GM21825 (cell line): Measurements from ENCODE around the gene CHRNB2.

Experiments
- ATAC-seq: cut with Tn5 transposase; IDR thresholded peaks from one replicate; pipeline ENCODE4 v1.9.1; 2021; ENCODE audit warnings: mild to moderate bottlenecking, moderate library complexity; ENCODE audit not compliant: unreplicated experiment

The CHRNB2 gene

DNA sequence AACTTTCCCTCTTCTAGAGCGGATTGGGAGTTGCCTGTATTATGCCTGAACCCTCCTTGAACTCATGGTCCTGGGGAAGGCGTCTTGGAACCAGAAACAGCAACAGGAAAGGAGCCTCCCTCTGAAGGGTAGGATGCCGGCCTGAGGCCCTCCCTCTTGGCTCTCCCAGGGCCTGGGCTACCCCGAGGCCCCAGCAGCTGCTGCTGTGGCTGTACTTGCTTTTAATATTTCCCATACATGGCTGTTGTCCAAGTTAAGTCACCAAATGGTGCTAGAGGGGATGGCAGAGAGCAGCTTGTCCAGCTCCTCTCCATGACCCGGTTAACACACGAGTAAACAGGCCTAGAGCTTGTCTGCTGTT is 10.5 kb downstream of the CHRNB2 start:
- ATAC-seq = no peak

GRCh38 chr1:154579374-154579773 is 11.8 kb downstream of the CHRNB2 start:
- no peak for ATAC-seq

DNA sequence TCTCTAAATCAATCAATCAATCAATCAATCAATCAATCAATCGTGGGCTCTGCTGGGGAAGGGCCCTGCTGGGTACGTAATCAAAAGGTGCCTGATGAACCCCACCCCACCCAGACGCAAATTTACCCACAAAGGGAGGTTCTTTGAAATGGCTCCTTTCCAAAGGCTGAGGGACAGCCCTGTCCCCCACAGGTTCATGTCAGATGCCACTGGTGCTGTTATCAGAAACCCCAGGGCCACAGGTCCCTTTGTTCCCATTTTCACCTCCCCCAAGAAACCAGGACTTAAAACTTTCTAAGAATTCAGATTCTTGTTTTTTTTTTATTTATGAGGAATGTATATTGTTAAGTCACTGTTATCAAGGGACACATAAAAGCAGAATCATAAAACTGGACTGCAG is 14.2 kb downstream of the CHRNB2 start:
- no peak for ATAC-seq

DNA sequence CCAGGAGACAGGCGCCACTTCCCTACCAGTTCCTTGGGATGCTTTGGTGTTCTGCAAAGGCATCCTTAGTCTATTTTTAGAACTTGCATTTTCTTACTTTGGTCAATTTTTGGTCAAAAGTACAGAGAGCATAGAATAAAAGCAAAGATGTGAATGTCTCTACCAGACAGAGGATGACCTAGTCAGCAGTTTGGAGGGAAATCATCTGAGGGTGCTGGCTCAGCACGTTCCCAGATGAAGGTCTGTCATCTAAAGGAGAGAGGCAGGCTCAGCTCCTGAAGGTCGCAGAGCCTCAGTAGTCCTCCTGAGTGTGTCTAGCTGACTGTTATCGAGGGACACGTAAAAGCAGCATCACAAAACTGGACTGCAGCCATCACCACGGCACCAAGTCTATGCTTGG is 15.3 kb downstream of the CHRNB2 start:
- no peak for ATAC-seq

DNA sequence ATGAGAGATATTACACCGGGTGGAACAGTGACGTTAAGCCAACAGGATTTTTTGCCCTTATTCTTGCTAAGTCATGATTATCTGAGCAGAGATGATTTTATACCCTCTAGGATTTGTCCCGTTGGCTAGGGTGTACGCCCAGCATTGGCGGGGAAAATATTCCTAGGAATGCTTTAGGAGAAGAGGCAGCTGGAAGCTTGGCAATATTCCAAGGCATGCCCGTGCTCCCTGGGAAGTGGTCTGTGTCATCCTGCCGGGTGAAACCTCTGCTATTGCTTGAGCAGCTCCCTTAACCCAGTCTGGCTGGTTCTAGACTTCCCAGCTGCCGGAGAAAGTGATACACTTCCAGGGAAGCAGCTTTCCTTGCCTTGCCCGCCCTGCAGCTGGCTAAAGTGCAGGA is 16.2 kb downstream of the CHRNB2 start:
- ATAC-seq = no peak

- no peak for ATAC-seq
These were observed 16.9 kb downstream of the CHRNB2 start for GRCh38 chr1:154584267-154584994.

- no peak for ATAC-seq
These were observed 18.7 kb downstream of the CHRNB2 start for GRCh38 chr1:154586231-154586630.

DNA sequence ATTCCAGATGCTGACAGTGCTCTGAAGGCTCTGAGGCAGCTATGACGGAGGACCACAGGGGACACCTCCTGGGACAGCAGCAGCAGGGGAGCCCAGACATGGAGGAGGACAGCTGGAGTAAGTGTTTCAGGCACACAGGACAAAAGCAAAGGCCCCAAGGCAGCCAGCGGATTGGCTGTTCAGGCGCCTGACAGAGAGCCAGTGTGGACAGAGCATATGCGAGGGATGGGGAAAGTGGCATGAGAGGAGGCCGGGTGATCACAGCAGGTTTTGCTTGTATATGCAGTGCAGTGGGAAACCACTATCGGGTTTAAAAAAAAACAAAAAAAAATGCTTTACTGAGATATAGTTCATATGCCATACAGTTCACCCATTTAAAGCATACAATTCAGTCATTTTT is 19.1 kb downstream of the CHRNB2 start:
- ATAC-seq = no peak

DNA sequence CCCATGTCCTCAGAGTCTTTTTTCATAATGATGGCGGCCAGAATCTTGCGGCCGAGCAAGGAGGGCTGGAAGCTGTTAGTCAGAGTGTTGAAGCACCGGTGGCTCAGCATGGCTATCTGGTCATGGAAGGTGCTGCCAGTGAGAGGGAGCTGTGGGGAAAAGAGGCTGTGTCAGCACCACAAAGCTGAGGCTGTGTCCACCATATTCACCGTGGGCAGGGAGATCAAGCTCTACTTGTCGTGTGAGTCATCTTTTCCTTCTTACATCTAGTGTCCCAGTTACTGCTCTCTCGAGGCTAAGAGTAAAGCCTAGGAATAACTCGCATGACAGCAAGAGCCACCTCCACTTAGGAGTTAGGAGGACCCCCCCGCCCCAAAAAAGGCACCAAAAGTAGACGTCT is 22.2 kb downstream of the CHRNB2 start:
- ATAC-seq = no peak

DNA sequence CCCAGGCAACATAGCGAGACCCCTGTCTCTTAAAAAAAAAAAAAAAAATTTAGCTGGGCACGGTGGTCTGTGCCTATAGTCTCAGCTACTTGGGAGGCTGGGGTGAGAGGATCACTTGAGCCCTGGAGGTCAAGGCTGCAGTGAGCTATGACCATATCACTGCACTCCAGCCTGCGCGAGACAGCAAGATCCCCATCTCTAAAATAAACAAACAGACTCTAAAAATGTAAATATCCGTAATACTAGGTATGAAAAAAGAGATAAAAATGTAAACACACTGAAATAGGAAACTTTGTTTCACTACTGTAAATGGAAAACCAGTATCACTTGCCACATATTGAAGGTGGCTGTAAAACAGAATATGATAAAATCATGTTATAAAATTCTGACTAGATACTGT is 23.2 kb downstream of the CHRNB2 start:
- ATAC-seq = no peak

DNA sequence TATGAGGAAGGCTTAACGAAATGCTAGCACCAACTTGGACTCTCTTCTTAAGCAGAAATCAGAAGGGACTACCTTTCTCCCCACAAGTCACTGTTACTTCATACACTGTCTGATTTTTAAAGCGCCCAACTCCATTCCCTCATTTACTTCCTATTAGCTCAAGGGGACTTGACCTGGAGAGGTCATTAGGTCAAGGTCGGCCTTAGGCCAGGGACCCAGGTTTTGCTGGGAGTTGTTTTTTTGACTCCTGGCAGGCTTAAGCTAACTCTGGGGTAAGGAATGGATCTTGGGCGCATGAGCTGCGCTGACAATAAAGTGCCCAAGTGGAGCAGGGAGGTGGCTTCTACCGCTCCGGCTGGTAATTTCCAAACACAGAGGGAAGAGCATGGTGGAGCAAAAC is 23.6 kb downstream of the CHRNB2 start:
- no peak for ATAC-seq

DNA sequence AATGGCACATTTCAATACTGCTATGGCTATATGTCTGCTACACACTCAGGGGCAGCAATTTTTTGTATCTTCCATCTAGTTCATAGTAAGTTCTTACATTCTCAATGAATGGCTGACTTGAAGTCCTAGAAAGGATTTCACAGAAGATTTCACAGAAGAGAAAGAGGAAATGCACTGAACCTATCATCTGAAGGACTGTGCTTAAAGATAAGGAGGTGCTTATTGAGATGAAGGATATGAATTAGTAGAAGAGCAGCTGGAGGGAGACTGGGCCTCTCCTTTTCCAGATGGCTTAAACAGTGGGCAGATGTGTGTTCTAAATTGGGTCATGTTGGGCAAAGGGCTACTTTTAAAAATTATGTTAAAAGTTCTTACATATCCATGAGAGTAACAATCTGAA is 25.8 kb downstream of the CHRNB2 start:
- ATAC-seq = no peak

- ATAC-seq = no peak
These were observed 27.2 kb downstream of the CHRNB2 start for GRCh38 chr1:154594811-154595210.

- no peak for ATAC-seq
These were observed 28.0 kb downstream of the CHRNB2 start for GRCh38 chr1:154595621-154596020.

DNA sequence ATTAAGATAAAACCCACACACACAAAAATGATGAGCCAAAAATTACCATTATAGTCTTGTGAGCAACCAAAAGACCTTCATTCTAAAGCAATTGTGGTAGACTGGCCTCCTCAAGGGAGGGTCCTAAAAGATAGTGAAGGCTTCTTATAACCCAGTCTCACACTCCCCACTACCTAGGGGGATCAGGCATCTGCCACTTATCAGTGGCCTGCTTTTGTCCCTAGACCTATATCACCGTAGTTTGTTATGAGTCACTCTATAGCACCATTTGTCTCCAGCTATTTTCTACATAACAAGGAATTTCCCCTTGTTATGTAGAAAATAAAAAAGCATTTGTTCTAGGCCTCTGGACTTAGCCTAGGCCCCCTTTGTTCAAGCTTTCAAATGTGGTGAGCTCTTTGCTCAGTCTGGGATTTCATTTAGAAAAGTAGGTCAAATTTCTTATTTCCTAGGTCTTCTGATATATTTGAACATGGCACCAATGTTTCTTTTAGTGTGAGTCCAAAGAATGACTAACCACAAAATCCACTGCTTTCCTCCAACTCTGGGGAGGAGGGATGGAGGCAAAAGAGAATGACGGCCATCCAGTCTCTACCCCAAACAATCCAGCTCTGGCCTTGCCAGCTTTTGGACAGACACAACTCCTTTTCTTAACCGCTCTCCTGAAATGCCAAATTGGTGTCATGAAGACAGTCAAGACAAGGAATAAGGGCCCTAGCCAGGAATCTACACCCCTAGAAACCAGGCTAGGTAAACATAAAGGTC is 31.5 kb downstream of the CHRNB2 start:
- ATAC-seq = no peak

GRCh38 chr1:154599658-154600057 is 32.1 kb downstream of the CHRNB2 start:
- no peak for ATAC-seq

GRCh38 chr1:154603317-154603716 is 35.7 kb downstream of the CHRNB2 start:
- no peak for ATAC-seq

DNA sequence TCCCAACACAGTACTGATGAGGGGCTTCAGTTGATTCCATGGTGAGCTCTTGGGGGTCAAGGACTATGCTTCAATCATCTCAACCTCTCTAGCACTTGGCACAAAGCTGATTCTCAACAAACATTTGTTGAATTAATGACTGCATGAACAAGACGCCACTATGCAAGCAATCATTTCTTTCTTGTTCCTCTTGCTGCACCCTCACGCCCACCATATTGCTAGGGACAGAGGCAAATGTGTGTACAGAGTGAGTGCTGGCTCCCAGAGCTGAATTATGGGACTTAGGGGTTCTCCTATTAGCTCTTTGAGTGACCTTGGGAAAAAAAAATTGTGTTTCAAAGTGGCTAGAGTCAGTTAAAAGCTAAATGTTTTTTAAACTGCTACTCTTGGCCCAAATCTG is 38.0 kb downstream of the CHRNB2 start:
- ATAC-seq = no peak

DNA sequence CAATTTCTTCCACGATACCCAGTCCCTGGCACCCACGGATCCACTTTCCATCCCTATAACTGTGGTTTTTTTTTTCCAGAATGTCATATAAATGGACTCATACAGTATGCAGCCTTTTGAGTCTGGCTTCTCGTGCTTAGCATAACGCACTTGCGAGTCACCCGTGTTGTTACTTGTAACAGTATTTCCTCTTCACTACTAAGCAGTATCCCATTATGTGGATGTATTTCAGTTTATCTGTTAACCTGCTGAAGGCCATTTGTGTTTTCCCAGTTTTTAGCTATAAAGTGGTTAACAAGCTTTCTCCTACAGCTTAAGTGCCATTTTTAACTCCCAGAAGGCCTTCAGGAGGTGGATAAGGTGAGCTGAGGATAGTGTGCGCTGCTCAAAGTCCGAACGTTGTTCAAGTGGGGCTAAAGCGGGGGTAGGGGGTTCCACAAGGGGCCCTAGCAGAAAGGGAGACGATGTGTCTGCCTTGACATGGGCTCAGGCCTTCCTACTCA is 39.6 kb downstream of the CHRNB2 start:
- peak; percentile 11 for ATAC-seq

GRCh38 chr1:154607609-154608396 is 40.2 kb downstream of the CHRNB2 start, which contains the start of gene ADAR:
ADAR (minus strand) TSS chr1:154608186; CDS start chr1:154608006, 180 bp downstream.
- ATAC-seq = peak; percentile 59
